GM18507 (cell line): ENCODE data around the gene KRTAP4-9.
"Not testable (repeated sequence)": the region's sequence is repeated elsewhere in the genome, so short reads cannot be mapped to it uniquely, and the experiment has no call there.

Experiments used
- DNase-seq: peaks from one replicate; pipeline ENCODE4 v3.0.0; 2011; ENCODE audit warnings: low read depth; ENCODE audit not compliant: insufficient read length; ENCODE audit errors: extremely low spot score
- FAIRE-seq: peaks from 2 replicates; lab custom pipeline; 2011; peaks lifted over from hg19 to GRCh38; lab: Jason Lieb, UNC

The KRTAP4-9 gene

GRCh38 chr17:41121742-41122141, 16.6 kb downstream of the KRTAP4-9 start:
- DNase-seq, result no peak
- no peak for FAIRE-seq

GRCh38 chr17:41123292-41123990, 18.3 kb downstream of the KRTAP4-9 start:
- not testable (repeated sequence) for DNase-seq, FAIRE-seq

DNA sequence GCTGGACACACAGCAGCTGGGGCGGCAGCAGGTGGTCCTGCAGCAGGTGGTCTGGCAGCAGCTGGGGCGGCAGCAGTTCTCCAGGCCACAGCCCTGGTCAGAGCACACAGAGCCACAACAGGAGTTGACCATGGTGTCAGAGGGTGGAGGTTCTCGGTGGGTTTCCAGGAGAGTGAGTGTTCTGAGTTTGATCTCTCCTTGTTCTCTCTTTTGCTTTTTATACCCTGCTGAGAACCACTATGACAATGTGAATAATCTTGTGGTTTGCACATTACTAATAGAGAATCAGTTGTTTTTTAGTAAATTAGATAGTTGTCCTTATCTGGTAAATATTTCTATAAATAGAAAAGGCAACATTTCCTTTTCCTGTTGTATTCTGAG, 18.8 kb downstream of the KRTAP4-9 start, which contains the start of gene KRTAP4-12:
Gene KRTAP4-12 (minus strand): TSS at position 192 of the 381 bp plus-strand sequence. CDS start 60 bp downstream, at position 132.
- FAIRE-seq, DNase-seq: not testable (repeated sequence)

GRCh38 chr17:41125064-41125463, 19.9 kb downstream of the KRTAP4-9 start:
- DNase-seq, result no peak
- no peak for FAIRE-seq

DNA sequence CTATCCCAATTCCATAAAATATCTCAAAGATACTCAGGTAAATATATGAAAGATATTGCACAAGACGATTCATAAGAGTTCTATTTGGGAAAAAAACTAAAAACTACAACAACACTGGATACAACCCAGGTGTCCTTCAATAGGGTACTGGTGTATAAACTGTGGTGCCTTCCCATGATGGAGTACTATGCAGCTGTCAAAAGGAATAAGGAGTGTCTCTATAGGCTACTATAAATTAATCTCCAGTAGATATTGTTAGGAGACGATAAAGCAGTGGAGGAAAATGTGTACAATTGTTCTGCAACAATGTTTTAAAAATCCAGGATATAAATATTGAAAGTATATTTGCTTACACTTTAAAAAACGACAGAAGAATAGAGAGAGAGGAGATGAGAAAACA, 21.2 kb downstream of the KRTAP4-9 start:
- DNase-seq (no peak), FAIRE-seq (no peak)

DNA sequence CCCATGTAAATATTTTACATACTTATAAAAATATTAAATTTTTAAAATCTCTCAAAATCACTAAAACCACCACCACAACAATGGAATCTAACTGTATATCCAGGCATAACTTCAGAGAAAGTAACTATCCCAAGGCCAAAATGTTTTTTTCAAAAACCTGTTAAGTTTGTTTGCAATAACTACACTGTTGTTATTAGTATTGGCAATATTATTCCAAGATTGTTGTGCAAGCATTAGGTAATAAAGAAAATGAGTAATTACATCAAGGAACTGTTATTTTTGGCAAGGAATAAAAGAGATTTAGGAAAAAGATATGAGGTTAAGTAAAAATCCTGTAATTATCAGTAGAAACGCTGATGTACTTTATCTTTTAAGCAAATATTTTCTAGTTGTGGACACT, 22.2 kb downstream of the KRTAP4-9 start:
- no peak for FAIRE-seq
- no peak for DNase-seq

DNA sequence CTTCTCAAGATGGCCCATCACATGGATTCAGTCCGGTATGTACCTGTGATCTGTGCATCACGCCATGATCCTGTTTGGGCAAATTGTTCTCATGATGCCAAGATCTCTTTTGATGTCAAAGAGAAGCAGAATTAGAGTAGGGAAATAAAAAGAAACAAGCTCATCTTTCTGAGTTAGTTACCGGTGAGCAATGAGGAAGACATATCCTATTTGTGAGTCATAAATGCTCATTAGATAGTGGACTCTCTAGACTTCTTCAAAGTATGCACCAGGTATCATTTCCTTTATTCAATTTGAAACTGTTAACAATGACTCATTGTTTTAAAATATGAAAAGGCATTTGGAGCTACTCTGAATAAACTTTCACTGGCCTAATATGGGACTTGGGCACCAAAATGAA, 26.8 kb downstream of the KRTAP4-9 start:
- FAIRE-seq, result no peak

DNA sequence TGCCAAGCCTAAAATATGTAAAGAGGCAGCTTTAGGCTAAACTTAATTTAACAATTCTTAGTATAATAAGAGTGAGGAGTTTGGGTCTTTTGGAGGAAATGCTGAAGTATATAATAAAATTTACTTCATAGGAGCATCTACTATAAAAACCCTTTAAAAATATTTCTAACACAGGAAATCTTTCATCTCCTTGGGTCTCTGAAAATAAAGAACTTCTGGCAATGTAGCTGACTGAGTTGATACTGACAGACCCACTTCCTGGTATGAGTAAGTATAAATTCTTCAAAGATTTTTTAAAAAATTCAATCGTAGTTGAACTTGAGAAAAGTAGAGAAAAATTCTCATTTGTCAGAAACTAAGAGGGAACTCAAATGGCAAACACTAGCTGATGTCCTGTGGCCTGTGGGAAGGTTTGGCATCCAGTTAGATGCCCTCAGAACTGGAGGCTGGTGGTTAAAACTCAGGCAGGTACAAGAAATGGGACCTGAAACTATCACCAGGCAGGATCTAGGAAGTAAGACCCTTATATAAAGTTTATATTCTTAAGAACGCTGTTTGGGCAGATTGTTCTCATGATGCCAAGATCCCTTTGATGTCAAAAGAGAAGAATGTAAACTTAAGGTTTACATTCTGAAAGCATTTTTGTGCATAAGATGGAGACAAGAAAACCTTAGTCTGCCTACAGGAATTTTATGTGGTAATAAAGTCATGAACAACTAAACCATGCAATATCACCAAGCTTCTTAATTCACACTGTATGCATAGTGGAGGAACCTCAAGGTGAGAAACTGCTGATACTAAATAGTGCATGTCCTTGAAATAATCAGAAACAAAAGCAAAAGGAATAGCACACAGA, 28.9 kb downstream of the KRTAP4-9 start:
- DNase-seq (no peak), FAIRE-seq (no peak)

More for the DNA sequence above, 26.8 kb downstream of the KRTAP4-9 start:
- no peak for DNase-seq

GRCh38 chr17:41139865-41140264, 34.7 kb downstream of the KRTAP4-9 start:
- FAIRE-seq, DNase-seq: not testable (repeated sequence)

DNA sequence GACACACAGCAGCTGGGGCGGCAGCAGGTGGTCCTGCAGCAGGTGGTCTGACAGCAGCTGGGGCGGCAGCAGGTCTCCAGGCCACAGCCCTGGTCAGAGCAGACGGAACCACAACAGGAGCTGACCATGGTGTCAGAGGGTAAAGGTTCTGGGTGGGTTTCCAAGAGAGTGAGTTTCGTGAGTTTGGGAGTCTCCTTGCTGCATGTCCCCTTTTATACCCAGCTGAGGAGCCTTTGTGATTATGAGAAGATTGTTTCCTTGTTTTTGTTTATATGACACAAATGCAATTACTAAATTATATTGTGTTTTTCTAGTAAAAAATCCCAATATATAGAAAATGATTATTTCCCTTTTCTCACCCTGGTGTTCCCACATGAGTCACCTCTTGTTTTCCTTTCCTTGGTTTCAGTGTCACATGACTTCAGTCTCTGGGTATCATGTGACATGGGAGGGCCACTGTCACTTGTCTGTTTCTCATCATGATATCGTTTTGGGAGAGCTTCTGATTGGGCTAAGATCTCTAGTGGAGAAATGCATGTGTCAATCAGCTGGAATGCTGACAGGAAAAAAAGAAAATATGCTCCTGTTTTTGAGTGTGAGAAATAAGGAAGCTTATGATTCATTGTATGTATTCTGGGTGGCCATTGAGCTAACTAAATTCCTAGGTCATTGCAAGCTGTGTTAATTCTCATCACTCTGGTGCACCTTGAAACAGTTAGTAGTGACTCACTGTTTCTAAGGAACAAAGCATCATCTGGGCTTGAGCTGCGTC, 35.4 kb downstream of the KRTAP4-9 start, which contains the start of gene KRTAP4-6:
Gene KRTAP4-6 (minus strand): TSS at position 185 of the 772 bp plus-strand sequence. CDS start 57 bp downstream, at position 128.
- DNase-seq (no peak), FAIRE-seq (no peak)

- no peak for DNase-seq
- FAIRE-seq, result no peak
These were observed 36.2 kb downstream of the KRTAP4-9 start for GRCh38 chr17:41141361-41141760.

DNA sequence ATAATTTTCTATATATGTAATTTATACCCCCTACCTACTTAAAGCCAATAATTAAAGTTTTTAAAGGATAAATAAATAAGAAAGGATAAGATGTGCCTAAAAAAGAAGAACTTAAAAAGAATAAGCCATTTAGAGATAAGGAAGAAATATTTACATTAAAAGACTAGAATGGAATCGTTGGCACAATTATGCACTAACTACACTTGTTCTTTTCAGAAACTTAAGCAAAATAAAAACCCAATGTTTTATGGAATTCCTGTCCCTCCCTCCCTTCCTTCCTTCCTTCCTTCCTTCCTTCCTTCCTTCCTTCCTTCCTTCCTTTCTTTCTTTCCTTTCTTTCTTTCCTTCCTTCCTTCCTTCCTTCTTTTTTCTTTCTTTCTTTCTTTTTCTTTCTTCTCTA, 39.7 kb downstream of the KRTAP4-9 start:
- DNase-seq (no peak), FAIRE-seq (no peak)

GRCh38 chr17:41145261-41145660, 40.1 kb downstream of the KRTAP4-9 start:
- no peak for DNase-seq
- FAIRE-seq, result no peak

GRCh38 chr17:41147531-41148204, 42.5 kb downstream of the KRTAP4-9 start:
- FAIRE-seq (no peak), DNase-seq (no peak)

- DNase-seq, FAIRE-seq: not testable (repeated sequence)
These were observed 43.9 kb downstream of the KRTAP4-9 start for GRCh38 chr17:41148971-41149651.

GRCh38 chr17:41149652-41149985, 44.4 kb downstream of the KRTAP4-9 start, which contains the start of gene KRTAP4-5:
Gene KRTAP4-5, minus strand, starts transcription at chr17:41149825. Its CDS starts 58 bp downstream, at chr17:41149767.
- FAIRE-seq (no peak), DNase-seq (no peak)

DNA sequence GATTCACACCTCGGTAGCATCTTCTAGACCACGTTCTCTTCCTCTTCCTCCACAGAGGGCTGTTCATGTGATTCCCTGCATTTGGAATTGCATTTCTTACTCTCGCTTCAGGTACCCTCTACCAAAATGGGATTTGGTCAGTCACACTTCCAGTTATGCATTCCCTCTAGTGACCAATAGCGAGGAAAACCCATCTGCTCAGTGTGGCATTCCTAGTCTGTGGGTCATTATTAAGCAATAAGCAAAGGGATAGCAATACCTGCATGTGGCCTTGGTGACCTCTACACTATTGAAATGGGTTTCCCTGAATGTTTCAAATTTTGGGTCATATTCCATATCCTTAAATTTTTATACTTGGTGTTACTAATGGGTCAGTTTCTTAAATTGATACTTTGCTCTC, 44.8 kb downstream of the KRTAP4-9 start:
- DNase-seq (no peak), FAIRE-seq (no peak)

- no peak for FAIRE-seq
- no peak for DNase-seq
These were observed 46.3 kb downstream of the KRTAP4-9 start for GRCh38 chr17:41151525-41151924.

DNA sequence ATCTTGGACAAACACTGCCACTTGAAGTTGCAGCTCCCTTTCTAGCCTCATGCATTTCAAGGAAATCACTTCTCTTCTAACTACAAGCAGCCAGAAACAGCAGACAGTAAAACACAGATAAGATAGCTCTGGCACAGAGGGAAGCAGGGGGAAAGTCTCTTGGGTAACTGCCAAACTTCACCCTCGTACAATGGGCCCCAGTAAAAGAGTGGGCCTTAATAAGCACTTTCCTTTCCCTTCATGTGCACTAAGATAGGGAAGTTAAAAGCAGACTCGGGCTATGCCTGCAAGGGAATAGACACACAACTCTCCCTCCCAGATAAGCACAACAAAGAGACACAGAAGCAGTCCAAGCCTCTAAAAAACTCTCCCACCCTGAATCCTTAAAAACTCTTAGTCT, 48.7 kb downstream of the KRTAP4-9 start:
- no peak for DNase-seq
- FAIRE-seq, result no peak
